ENCODE data around the gene MSN. TPM values are rescaled to one million over a fixed set of nuclear protein-coding genes. Genes with fewer than 3 reads are reported as not detected.

Gene MSN
- total and polyA plus RNA-seq, 4 donors: 168 to 399 (median 299) TPM

DNA sequence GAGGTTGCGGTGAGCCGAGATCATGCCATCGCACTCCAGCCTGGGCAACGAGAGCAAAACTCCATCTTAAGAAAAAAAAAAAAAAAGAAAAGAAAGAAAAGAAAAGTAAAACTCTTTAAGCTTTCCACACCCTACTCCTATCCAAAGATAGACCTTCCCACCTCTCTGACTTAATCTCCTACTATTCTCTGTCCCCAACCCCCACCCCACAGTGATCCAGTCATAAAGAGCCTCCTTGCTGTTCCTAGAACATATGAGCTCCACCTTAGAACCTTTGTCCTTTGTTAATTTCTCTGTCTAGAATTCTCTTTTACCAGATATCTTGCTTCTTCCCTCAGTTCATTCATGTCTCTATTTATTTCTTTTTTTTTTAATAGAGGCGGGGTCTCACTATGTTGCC is 30.1 kb upstream of the MSN start:
- WGBS, 2 donors: 93 to 96% methylated on average over 2 to 5 of the region's 5 CpGs
- Histone ChIP-seq H3K4me1 (ENCODE audit: control insufficient read depth in 5 of 5, insufficient read depth in 5 of 5, low read length in 5 of 5) (peaks cover 0 to 10% (median 4%) of the 10 kb centered on the region in 5 donors), H3K36me3 (ENCODE audit: control insufficient read depth in 4 of 4, insufficient read depth in 4 of 4, low read length in 4 of 4) (peaks cover 0 to 4% (median under 1%) of the 10 kb centered on the region in 4 donors), H3K27ac (ENCODE audit: low read depth in 1 of 2, low read length in 1 of 2) (no peak overlapping the region), H3K9me3 (ENCODE audit: control insufficient read depth in 4 of 4, insufficient read depth in 3 of 4, low read length in 3 of 4) (peaks cover 0 to 2% (median 0%) of the 10 kb centered on the region in 4 donors), H3K9ac (ENCODE audit: insufficient read depth in 1 of 2, low read length in 2 of 2) (no peak overlapping the region), H3K4me3 (no peak overlapping the region), H3K27me3 (ENCODE audit: control insufficient read depth in 3 of 3, insufficient read depth in 3 of 3, low read length in 2 of 3) (no peaks in the 10 kb centered on the region)
- TF ChIP-seq, protein P1, sequence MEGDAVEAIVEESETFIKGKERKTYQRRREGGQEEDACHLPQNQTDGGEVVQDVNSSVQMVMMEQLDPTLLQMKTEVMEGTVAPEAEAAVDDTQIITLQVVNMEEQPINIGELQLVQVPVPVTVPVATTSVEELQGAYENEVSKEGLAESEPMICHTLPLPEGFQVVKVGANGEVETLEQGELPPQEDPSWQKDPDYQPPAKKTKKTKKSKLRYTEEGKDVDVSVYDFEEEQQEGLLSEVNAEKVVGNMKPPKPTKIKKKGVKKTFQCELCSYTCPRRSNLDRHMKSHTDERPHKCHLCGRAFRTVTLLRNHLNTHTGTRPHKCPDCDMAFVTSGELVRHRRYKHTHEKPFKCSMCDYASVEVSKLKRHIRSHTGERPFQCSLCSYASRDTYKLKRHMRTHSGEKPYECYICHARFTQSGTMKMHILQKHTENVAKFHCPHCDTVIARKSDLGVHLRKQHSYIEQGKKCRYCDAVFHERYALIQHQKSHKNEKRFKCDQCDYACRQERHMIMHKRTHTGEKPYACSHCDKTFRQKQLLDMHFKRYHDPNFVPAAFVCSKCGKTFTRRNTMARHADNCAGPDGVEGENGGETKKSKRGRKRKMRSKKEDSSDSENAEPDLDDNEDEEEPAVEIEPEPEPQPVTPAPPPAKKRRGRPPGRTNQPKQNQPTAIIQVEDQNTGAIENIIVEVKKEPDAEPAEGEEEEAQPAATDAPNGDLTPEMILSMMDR (IDR thresholded peaks at IDR 0.05; ENCODE audit: control extremely low read depth, extremely low read depth): no peak
- ATAC-seq (ENCODE audit: insufficient read depth, low FRiP score) (no peak), DNase-seq (no peak)

GRCh38 chrX:65642914-65643491 is 24.5 kb upstream of the MSN start:
- DNase-seq: peak in 1 of 3 donors; percentile 11
- ATAC-seq (ENCODE audit: insufficient read depth, low FRiP score): peak; percentile 66
- H3K27ac ChIP-seq (ENCODE audit: low read depth in 1 of 2, low read length in 1 of 2): peak overlapping the region in 1 of 2 donors; percentile 57
- TF ChIP-seq, protein P1 (IDR thresholded peaks at IDR 0.05; ENCODE audit: control extremely low read depth, extremely low read depth): no peak
- H3K36me3 ChIP-seq (ENCODE audit: control insufficient read depth in 4 of 4, insufficient read depth in 4 of 4, low read length in 4 of 4): peaks cover 0 to 4% (median under 1%) of the 10 kb centered on the region in 4 donors
- peaks cover 0 to 8% (median 0%) of the 10 kb centered on the region in 5 donors for H3K4me1 ChIP-seq (ENCODE audit: control insufficient read depth in 5 of 5, insufficient read depth in 5 of 5, low read length in 5 of 5)
- no peak overlapping the region for H3K4me3 ChIP-seq
- H3K9ac ChIP-seq (ENCODE audit: insufficient read depth in 1 of 2, low read length in 2 of 2): no peak overlapping the region
- no peaks in the 10 kb centered on the region for H3K27me3 ChIP-seq (ENCODE audit: control insufficient read depth in 3 of 3, insufficient read depth in 3 of 3, low read length in 2 of 3)
- peaks cover 0 to 2% (median 0%) of the 10 kb centered on the region in 4 donors for H3K9me3 ChIP-seq (ENCODE audit: control insufficient read depth in 4 of 4, insufficient read depth in 3 of 4, low read length in 3 of 4)
- 35 to 60% methylated on average over 3 of the region's 3 CpGs for WGBS, 2 donors

DNA sequence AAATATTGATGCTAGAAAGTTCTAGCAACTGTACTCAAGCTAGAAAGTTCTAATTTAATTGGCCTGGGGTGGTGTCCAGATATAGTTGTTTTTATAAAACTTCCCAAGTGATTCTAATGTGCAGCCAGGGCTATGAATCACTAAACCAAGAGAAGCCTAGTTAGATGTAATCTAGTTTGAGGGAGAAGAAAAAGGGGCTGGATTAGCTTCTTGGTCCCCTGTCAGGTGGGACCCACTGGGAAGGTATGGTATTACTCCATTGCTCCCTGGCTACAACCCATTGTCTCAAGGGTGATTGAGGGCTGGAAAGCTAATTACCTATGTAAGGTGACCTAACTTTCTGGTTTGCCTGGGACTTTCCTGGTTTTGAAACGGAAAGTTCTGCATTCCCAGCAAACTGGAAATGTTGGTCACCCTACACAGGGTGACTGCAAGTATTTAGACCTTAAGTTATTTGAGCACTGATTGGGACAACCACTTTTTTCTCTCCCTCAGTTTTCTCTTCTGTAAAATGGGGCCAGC is 23.9 kb upstream of the MSN start:
- H3K4me1 ChIP-seq (ENCODE audit: control insufficient read depth in 5 of 5, insufficient read depth in 5 of 5, low read length in 5 of 5): peaks cover 0 to 8% (median 0%) of the 10 kb centered on the region in 5 donors
- DNase-seq (no peak), ATAC-seq (ENCODE audit: insufficient read depth, low FRiP score) (no peak)
- 55 to 100% methylated on average over 1 of the region's 1 CpG for WGBS, 2 donors
- peak overlapping the region in 1 of 2 donors; percentile 52 for H3K27ac ChIP-seq (ENCODE audit: low read depth in 1 of 2, low read length in 1 of 2)
- H3K36me3 ChIP-seq (ENCODE audit: control insufficient read depth in 4 of 4, insufficient read depth in 4 of 4, low read length in 4 of 4): peaks cover 0 to 4% (median 0%) of the 10 kb centered on the region in 4 donors
- H3K9ac ChIP-seq (ENCODE audit: insufficient read depth in 1 of 2, low read length in 2 of 2): no peak overlapping the region
- no peaks in the 10 kb centered on the region for H3K27me3 ChIP-seq (ENCODE audit: control insufficient read depth in 3 of 3, insufficient read depth in 3 of 3, low read length in 2 of 3)
- peaks cover 0 to 2% (median 0%) of the 10 kb centered on the region in 4 donors for H3K9me3 ChIP-seq (ENCODE audit: control insufficient read depth in 4 of 4, insufficient read depth in 3 of 4, low read length in 3 of 4)
- H3K4me3 ChIP-seq: no peak overlapping the region
- TF ChIP-seq, protein P1 (IDR thresholded peaks at IDR 0.05; ENCODE audit: control extremely low read depth, extremely low read depth): no peak

Data from lung (tissue), 12 donors.